ENCODE measurements around the gene KDR.

Gene KDR

GRCh38 chr4:55125087-55125721, at the start of gene KDR:
Gene KDR (minus strand): TSS chr4:55125595. CDS start chr4:55125293, 302 bp downstream.
- FAIRE-seq = no peak

DNA sequence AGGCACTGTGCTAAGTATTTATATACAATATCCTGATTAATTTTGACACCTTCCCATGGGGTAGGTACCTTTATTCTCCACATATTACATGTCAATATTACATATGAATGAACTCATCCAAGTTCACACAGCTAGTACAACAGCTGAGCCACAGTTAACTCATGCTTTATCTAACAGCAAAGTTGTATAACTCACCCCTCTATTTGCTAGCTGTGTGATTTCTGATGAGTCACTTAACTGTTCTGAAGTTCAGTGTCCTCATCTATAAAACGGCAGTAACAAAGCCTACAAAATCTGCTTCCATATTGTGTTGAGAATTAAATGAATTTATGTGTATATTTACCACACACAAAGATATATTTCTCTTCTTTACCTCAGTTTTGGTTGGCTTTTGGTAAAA, 48.2 kb upstream of the KDR start:
- no peak for FAIRE-seq

- no peak for FAIRE-seq
These were observed 47.4 kb upstream of the KDR start for GRCh38 chr4:55172694-55173287.

DNA sequence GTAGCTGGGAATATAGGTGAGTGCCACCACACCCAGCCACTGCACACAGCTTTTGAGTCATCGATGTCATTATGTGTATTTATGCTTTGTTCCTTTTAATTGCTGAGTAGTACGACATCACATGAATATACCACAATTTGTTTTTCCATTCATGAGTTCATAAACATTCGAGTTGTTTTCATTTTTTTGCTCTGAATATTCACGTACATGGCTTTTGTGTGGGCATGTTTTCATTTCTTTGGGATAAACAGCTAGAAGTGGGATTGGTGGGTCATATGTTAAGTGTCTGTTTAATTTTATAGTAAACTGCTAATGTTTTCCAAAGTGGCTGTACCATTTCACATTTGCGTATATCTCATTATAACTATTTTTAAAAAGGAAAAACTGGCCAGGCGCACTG, 45.1 kb upstream of the KDR start:
- no peak for FAIRE-seq

DNA sequence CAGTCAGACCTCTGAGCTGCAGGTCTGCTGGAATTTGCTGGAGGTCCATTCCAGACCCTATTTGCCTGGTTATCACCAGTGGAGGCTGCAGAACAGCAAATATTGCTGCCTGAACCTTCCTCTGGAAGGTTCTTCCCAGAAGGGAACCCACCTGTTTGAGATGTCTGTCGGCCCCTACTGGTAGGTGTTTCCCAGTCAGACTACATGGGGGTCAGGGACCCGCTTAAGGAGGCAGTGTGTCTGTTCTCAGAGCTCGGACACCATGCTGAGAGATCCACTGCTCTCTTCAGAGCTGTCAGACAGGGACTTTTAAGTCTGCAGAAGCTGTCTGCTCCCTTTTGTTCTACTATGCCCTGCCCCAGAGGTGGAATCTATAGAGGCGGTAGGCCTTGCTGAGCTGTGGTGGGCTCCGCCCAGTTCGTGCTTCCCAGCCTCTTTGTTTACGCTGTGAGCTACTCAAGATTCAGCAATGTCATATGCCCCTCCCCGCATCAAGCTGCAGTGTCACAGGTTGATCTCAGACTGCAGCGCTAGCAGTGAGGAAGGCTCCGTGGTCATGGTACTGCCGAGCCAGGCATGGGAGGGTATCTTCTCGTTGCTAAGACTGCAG, 44.1 kb upstream of the KDR start:
- FAIRE-seq = no peak

GRCh38 chr4:55162396-55162795, 37.0 kb upstream of the KDR start:
- no peak for FAIRE-seq

DNA sequence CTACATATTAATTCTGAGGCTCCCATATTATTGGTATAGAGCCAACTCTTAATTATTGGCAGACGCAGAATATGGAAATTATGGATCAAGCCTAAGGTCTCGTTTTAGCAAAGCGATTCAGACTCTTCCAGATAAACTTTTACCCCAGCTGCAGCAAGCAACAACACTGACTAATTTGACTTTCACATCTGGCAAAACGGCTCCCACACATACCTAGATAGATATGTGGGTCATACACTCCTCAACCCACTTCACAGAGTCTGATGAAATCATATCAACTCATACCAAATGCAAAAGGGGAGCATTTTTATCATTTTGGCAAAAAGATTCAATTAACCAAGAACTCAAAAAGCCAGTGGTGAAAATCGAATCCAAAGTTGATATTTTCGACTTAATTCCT, 36.3 kb upstream of the KDR start:
- no peak for FAIRE-seq

DNA sequence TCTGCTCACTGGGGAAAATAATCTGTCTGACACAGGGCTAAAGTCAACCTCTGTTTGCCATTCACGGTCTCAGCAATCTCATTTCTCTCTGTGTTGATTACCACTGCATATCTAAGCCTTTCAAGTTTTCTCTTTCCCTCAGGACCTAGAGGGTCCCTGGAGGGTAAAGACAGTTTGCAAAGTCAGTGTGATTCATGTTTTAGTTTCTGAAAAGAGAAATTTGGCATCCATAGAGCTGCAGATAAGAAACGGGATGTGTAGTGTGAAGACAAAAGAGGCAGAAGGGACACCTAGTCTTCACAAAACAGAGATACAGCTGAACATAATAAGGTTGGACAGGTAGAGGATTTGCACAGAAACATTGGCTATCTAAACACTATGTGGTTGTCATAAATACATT, 34.5 kb upstream of the KDR start:
- no peak for FAIRE-seq

GRCh38 chr4:55158957-55159356, 33.6 kb upstream of the KDR start:
- FAIRE-seq = no peak

GRCh38 chr4:55157559-55158277, 32.3 kb upstream of the KDR start:
- FAIRE-seq = no peak

- no peak for FAIRE-seq
These were observed 29.5 kb upstream of the KDR start for GRCh38 chr4:55154933-55155332.

- FAIRE-seq = no peak
These were observed 29.0 kb upstream of the KDR start for GRCh38 chr4:55154290-55154880.

DNA sequence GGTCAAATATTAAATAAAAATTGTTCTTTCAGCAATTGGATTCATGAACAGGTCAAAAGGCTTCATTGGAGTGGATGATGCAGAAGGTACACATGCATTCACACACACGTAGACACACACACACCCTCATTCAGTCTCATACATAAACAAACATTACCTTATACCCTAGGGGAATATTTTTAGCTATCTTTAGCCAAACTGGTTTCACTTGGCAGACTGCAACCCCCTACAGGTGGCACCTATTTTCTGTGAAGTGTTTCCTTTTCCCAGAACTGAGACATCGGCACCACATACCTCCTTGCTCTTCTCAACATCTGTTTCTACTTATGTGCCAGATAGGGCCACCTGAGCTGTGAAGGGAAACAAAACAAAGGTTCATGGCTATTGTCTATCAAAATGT, 18.5 kb upstream of the KDR start:
- no peak for FAIRE-seq

DNA sequence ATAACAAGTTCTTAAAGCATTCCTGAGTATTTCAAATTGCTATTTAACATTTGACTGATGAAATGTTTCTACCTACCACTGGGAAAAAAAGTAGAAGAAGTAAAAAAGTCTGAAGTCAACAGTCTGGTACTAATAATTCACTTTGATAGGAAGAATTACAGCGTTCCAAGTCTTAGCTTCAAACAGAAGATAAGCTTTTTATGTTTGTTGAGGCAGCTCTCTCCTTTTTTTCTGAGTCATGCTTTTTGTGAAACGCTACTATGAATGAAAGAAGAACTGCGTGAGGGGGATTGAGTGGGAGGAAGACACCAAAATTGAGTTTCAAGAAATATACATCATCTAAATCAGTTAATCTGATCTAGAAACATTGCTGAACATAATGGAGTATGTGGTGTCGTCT, 13.0 kb upstream of the KDR start:
- FAIRE-seq = no peak

DNA sequence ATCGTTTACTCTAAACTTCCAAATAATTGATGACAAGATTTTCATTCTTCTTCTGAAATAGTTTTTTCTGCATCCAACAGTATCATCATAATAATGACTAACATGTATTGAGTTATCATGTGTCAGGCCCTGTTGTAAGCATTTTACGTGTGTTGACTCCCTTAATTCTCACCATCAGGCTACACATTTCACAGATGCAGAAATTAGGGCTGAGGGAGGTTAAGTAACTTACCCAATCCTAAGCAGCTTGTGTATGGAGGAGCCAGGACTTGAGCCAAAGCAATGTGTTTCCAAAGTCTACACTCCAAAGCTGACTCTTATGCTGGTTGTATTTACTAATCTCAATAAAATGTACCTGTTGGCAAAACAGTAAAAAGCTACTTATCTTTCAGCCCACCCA, 11.2 kb upstream of the KDR start:
- FAIRE-seq = no peak

- FAIRE-seq = no peak
These were observed 8.6 kb upstream of the KDR start for GRCh38 chr4:55133951-55134350.

- no peak for FAIRE-seq
These were observed 7.4 kb upstream of the KDR start for GRCh38 chr4:55132775-55133174.

DNA sequence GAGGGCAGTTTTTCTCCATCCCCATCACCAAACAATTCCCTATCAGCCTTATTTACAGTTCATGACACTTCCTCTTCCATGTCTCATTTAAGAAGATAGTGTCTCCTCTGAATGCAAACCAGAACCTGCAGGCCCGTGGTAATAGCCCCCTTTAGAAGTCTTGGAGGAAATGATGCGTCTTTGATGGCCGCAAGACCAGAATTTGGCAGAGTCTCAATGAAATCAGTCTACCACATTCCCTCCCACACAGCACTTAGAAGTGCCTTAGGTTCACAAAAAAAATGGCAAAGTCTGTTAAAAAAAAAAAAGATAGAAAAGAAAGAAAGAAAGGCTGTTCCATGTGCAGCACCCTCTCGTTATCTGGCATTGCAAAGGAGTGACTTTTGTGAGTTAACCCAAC, 2.1 kb upstream of the KDR start:
- FAIRE-seq = no peak

DNA sequence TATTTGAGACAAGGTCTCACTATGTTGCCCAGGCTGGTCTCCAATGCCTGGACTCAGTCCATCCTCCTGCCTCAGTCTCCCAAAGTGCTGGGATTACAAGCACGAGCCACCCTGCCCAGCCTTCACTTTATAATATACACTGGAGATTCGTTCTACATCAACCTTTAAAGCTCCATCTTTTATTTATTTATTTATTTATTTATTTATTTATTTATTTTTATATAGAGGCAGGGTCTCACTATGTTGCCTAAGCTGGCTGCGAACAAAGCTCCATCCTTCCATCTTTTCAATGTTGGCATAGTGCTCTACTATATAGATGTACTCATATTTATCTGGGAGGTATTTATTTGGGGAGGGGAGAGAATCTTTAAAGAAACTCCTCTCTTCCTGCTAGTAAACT, 1.7 kb upstream of the KDR start:
- FAIRE-seq = no peak

DNA sequence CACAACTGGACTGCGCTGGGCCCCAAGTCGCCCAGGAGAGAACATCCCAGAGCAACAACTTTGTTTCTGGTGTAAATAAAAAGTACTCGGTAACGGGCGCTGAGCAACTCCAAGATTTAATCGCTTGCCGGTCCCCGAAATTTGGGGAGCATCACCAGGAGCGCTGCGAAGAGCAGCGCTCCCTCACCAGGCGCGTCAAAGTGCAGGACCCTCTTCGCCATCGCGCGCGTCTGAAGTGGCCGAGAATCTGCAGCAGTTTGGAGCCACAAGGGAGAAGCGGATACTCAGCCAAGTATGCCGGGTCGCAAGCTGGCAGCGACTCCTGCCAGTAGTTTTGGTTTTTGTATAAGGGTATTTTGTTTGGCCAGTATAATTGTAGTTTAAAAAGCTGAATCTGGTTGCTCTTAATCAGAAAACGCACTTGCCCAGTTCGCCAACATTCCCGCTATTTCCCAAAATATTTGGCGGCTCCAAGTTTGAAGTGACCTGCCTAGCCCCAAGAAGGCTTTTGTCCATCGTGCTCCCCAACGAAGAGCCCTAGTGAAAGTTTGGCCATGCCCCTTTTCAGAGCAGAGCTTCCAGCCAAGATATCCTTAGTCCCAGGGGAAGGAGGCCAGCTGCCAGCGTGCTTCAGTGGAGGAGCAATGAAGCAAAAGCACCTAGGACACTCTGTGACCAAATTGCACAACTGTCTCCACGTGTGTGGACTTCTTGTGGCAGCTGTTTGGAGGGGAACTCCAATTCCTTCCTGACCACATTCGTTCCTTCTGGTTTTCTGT, 557 bp upstream of the KDR start:
- FAIRE-seq = no peak

DNA sequence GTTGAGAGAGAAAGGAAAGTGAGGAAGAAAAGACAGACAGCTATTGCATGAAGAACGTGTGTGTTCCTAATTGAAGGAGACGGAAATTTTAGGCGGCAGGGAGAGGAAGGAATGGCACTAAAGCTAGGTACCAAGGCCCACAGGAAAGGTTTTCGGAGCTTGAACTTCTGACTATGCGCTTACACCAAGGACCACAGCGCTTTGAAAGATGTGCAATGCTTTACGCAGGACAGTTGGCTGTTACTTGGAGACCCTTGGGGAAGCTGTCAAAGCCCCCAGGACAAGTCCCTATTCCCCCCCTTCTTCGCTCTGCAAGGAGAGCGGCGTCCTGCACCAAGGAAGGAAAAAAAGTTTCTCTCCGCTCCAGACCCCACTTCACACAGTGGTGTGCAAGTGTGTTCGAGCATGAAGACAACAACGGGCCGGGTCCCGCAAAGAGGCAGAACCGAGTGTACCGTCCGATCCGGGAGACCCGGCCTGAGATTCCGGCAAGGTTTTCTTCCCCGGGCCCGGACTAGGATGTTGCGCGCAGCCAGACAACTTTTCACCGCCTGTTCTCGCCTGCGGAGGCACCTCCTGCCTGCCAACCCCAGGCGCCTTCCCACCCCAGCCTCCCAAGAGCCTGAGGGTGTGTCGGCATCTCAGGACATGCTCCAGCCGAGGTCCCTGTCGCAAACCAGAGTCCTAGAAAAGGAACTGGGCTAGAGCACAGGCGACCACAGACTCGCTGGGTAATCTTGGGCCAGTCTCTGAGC, 896 bp downstream of the KDR start:
- no peak for FAIRE-seq

DNA sequence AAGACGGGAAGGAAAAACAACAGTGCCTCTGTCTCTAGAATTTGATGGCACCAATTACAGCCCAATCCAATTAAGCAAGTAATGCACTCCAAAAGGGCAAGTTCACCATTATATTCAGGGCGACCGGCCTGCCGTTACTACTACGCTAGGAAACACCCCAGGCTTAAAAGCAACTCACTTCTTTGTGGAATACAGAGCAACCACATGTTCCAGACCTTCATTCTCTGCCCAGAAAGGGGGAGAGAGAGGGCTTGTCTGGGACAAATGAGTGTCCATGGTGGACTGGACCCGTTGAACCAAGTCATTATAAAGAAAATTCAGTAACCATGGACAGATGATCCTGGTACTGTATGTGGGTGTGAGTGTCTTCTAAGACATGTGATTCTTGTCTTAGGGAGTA, 1.6 kb downstream of the KDR start:
- no peak for FAIRE-seq
